Vagina (tissue), 2 donors: ENCODE data around the gene UBE2F. TPM values are rescaled to one million over a fixed set of nuclear protein-coding genes. Genes with fewer than 3 reads are reported as not detected.
A peak's percentile ranks its signal among the peaks of the same experiment; 100 is the strongest.

Experiments used
- DNase-seq, 2 donors: peaks; one replicate each; pipeline ENCODE4 v3.0.0-alpha.2; 2017; ENCODE audit errors: extremely low spot score in 2 of 2
- H3K27ac ChIP-seq: fragments of 200-600 bp; sonication (generic); one replicate; pipeline ENCODE4 v1.5.1; 2019
- H3K27me3 ChIP-seq: fragments of 200-600 bp; sonication (generic); one replicate; pipeline ENCODE4 v1.5.1; 2019
- H3K36me3 ChIP-seq, 2 donors: fragments of 200-600 bp; sonication (generic); one replicate each; pipeline ENCODE4 v1.5.1; 2017 to 2019
- H3K4me1 ChIP-seq: fragments of 200-600 bp; sonication (generic); one replicate; pipeline ENCODE4 v1.5.1; 2019
- H3K4me3 ChIP-seq, 2 donors: fragments of 200-600 bp; sonication (generic); 1 replicate in 1 of 2; 2 replicates in 1 of 2; pipeline ENCODE4 v1.5.1; 2016 to 2019
- H3K9me3 ChIP-seq: fragments of 200-600 bp; sonication (generic); one replicate; pipeline ENCODE4 v1.5.1; 2019
- CTCF ChIP-seq, 3 experiments: fragments of 450-650 bp in 2 of 3; fragments of 200-600 bp in 1 of 3; sonication (generic) in 1 of 3; IDR thresholded peaks; one replicate each; pipeline ENCODE4 v1.5.1; 2017 to 2019; ENCODE audit warnings: antibody characterized with exemption in 3 of 3, mild to moderate bottlenecking in 2 of 3, moderate library complexity in 2 of 3
- POLR2A ChIP-seq, 2 donors: fragments of 450-650 bp; IDR thresholded peaks; one replicate each; pipeline ENCODE4 v1.6.1; 2017; ENCODE audit warnings: antibody characterized with exemption in 2 of 2, mild to moderate bottlenecking in 2 of 2, moderate library complexity in 2 of 2
- POLR2AphosphoS5 ChIP-seq, 2 donors: sonication (generic); formaldehyde crosslinking; IDR thresholded peaks; one replicate each; pipeline ENCODE4 v1.9.0; 2017; ENCODE audit warnings: antibody characterized with exemption in 2 of 2, mild to moderate bottlenecking in 2 of 2, low read depth in 1 of 2; ENCODE audit not compliant: insufficient read depth in 1 of 2
- intact Hi-C: fragments of 100-400 bp; cut with DNase I; formaldehyde crosslinking; loops from one replicate; pipeline ENCODE4 v1.15.1; 2023
- total RNA-seq: library from RNA; depleted of rRNA; stranded (reverse); fragments of >200 nt; gene quantifications from one replicate; pipeline ENCODE4 v1.2.3, GENCODE V29; 2016

Gene UBE2F
- total RNA-seq, 1 donor from 2014 or later = 57.0 TPM

- Histone ChIP-seq H3K27ac (no peak overlapping the region), H3K27me3 (no peaks in the 10 kb centered on the region), H3K4me1 (no peaks in the 10 kb centered on the region), H3K36me3 (no peaks in the 10 kb centered on the region), H3K4me3 (no peak overlapping the region), H3K9me3 (no peaks in the 10 kb centered on the region)
- DNase-seq = no peak
- TF ChIP-seq POLR2A (IDR thresholded peaks at IDR 0.05) (no peak), POLR2AphosphoS5 (IDR thresholded peaks at IDR 0.05; ENCODE audit: insufficient read depth in 1 of 2, low read depth in 1 of 2) (no peak), CTCF (IDR thresholded peaks at IDR 0.05) (no peak)
- intact Hi-C loops = no loop called here
These were observed 49.7 kb downstream of the UBE2F start for GRCh38 chr2:238016526-238016925.

GRCh38 chr2:238019962-238020361 lies 53.1 kb downstream of the UBE2F start:
- Histone ChIP-seq H3K9me3 (no peaks in the 10 kb centered on the region), H3K27me3 (no peaks in the 10 kb centered on the region), H3K27ac (no peak overlapping the region), H3K4me1 (no peaks in the 10 kb centered on the region), H3K4me3 (no peak overlapping the region), H3K36me3 (no peaks in the 10 kb centered on the region)
- intact Hi-C loops = no loop called here
- no peak for TF ChIP-seq POLR2AphosphoS5 (IDR thresholded peaks at IDR 0.05; ENCODE audit: insufficient read depth in 1 of 2, low read depth in 1 of 2)
- TF ChIP-seq POLR2A (IDR thresholded peaks at IDR 0.05) = no peak
- TF ChIP-seq CTCF (IDR thresholded peaks at IDR 0.05) = no peak
- DNase-seq = no peak

GRCh38 chr2:238020816-238021215 lies 54.0 kb downstream of the UBE2F start:
- Histone ChIP-seq H3K27me3 (no peaks in the 10 kb centered on the region), H3K27ac (no peak overlapping the region), H3K9me3 (no peaks in the 10 kb centered on the region), H3K36me3 (peaks cover 0 to 2% of the 10 kb centered on the region in 2 donors), H3K4me1 (no peaks in the 10 kb centered on the region), H3K4me3 (no peak overlapping the region)
- TF ChIP-seq CTCF (IDR thresholded peaks at IDR 0.05) (no peak), POLR2AphosphoS5 (IDR thresholded peaks at IDR 0.05; ENCODE audit: insufficient read depth in 1 of 2, low read depth in 1 of 2) (no peak), POLR2A (IDR thresholded peaks at IDR 0.05) (no peak)
- DNase-seq = peak in 1 of 2 donors; percentile 65
- intact Hi-C loops = no loop called here

- peaks cover 0 to 7% of the 10 kb centered on the region in 2 donors for H3K36me3 ChIP-seq
These were observed 54.5 kb downstream of the UBE2F start for GRCh38 chr2:238021327-238021726.

More at GRCh38 chr2:238021327-238021726, 54.5 kb downstream of the UBE2F start:
- TF ChIP-seq CTCF (IDR thresholded peaks at IDR 0.05) (no peak), POLR2AphosphoS5 (IDR thresholded peaks at IDR 0.05; ENCODE audit: insufficient read depth in 1 of 2, low read depth in 1 of 2) (no peak), POLR2A (IDR thresholded peaks at IDR 0.05) (no peak)
- H3K4me3 ChIP-seq = no peak overlapping the region
- H3K9me3 ChIP-seq = no peaks in the 10 kb centered on the region
- H3K4me1 ChIP-seq = no peaks in the 10 kb centered on the region
- intact Hi-C loops = no loop called here
- H3K27ac ChIP-seq = no peak overlapping the region
- H3K27me3 ChIP-seq = no peaks in the 10 kb centered on the region
- no peak for DNase-seq
